Stomach smooth muscle (tissue), 2 donors: ENCODE data around the gene ZFYVE9.

ENCODE experiments used
- H3K27ac ChIP-seq: one replicate; pipeline ENCODE4 v1.7.0; 2013; ENCODE audit warnings: mild to moderate bottlenecking, low read length, inconsistent platforms
- H3K27me3 ChIP-seq, 2 donors: one replicate each; pipeline ENCODE4 v1.7.0; 2013; ENCODE audit warnings: low read length in 2 of 2; ENCODE audit not compliant: insufficient read depth in 2 of 2, control insufficient read depth in 1 of 2
- H3K36me3 ChIP-seq, 2 donors: one replicate each; pipeline ENCODE4 v1.7.0; 2013; ENCODE audit warnings: low read length in 2 of 2; ENCODE audit not compliant: control insufficient read depth in 2 of 2, insufficient read depth in 2 of 2
- H3K4me1 ChIP-seq: one replicate; pipeline ENCODE4 v1.7.0; 2013; ENCODE audit warnings: low read length; ENCODE audit not compliant: control insufficient read depth, insufficient read depth
- H3K4me3 ChIP-seq, 2 donors: one replicate each; pipeline ENCODE4 v1.7.0; 2013; ENCODE audit warnings: low read length in 2 of 2
- H3K9ac ChIP-seq, 2 donors: one replicate each; pipeline ENCODE4 v1.7.0; 2013; ENCODE audit warnings: low read length in 2 of 2, mild to moderate bottlenecking in 1 of 2
- H3K9me3 ChIP-seq, 2 donors: one replicate each; pipeline ENCODE4 v1.7.0; 2013; ENCODE audit warnings: low read length in 2 of 2; ENCODE audit not compliant: control insufficient read depth in 2 of 2
- donor health status: healthy.
- donor health status: Pancreatic carcinoma.

Gene ZFYVE9

GRCh38 chr1:52357397-52357796 lies 215.5 kb downstream of the ZFYVE9 start:
- peaks cover 88 to 92% of the 10 kb centered on the region in 2 donors for H3K36me3 ChIP-seq
- H3K4me3 ChIP-seq = no peak overlapping the region

GRCh38 chr1:52358851-52359497 lies 217.1 kb downstream of the ZFYVE9 start:
- Histone ChIP-seq H3K27me3 (no peaks in the 10 kb centered on the region), H3K4me3 (no peak overlapping the region), H3K27ac (no peak overlapping the region), H3K9ac (no peak overlapping the region), H3K9me3 (no peaks in the 10 kb centered on the region), H3K4me1 (peaks cover under 1% of the 10 kb centered on the region), H3K36me3 (peaks cover 80 to 85% of the 10 kb centered on the region in 2 donors)

More at GRCh38 chr1:52357397-52357796, 215.5 kb downstream of the ZFYVE9 start:
- H3K27ac ChIP-seq = no peak overlapping the region
- H3K9me3 ChIP-seq = no peaks in the 10 kb centered on the region
- no peaks in the 10 kb centered on the region for H3K27me3 ChIP-seq
- H3K9ac ChIP-seq = peak overlapping the region in 1 of 2 donors; percentile 29
- H3K4me1 ChIP-seq = no peaks in the 10 kb centered on the region

- Histone ChIP-seq H3K9me3 (no peaks in the 10 kb centered on the region), H3K4me3 (no peak overlapping the region), H3K4me1 (peaks cover 10% of the 10 kb centered on the region), H3K36me3 (peaks cover 71 to 76% of the 10 kb centered on the region in 2 donors), H3K9ac (no peak overlapping the region), H3K27ac (no peak overlapping the region), H3K27me3 (no peaks in the 10 kb centered on the region)
These were observed 218.0 kb downstream of the ZFYVE9 start for GRCh38 chr1:52359676-52360594.

DNA sequence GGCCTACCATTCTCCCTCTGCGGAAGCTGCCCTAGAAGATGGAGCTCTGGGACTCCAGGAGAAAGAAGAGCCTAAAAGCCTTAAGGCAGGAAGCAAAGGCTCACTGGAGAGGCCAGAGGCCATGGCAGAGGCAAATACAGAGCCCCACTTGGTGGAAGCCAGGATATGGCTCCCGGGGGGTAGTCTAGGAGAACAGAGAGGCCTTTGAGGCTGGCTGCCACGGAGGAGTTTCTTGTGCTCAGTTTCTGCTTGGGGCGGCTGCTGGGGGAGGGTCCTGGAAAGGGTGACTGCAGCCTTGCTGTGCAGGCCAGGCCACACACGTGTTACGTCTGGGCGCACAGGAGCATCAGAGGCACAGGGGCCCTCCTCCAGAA lies 218.7 kb downstream of the ZFYVE9 start:
- Histone ChIP-seq H3K27ac (no peak overlapping the region), H3K36me3 (peaks cover 65 to 70% of the 10 kb centered on the region in 2 donors), H3K9ac (no peak overlapping the region), H3K27me3 (no peaks in the 10 kb centered on the region), H3K9me3 (no peaks in the 10 kb centered on the region), H3K4me3 (no peak overlapping the region), H3K4me1 (peaks cover 16% of the 10 kb centered on the region)

DNA sequence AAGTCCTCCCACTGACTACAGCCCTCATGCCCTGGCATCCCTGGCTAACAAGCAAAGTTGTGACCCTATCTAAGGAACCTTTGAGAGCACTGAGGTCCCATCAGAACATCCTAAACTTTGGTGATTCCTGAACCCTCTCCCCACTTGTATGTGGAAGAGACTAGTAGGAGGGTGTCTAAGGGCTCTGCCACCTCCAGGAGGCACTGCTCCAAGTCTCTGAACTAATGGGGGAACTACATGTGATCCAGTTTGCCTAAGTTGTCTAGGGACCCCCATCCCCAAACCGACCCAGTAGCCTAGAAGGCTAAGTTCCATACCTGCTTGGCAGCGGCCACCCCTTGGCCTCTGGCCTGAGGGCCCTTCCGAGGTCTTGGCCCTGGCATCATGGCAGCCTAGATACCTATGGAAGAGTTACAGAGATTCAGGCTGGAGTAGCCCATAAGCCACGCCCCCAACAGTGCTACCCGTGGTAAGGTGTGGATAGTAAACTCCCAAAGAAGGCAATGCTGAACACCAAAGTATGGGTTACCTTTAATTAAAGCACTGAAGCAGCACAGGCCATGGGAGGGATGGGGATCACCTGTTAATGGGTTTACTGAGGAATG lies 222.4 kb downstream of the ZFYVE9 start:
- Histone ChIP-seq H3K4me3 (peak overlapping the region; percentile 86 to 97), H3K27me3 (no peaks in the 10 kb centered on the region), H3K9ac (peak overlapping the region; percentile 36 to 95), H3K9me3 (no peaks in the 10 kb centered on the region), H3K36me3 (peaks cover 28 to 33% of the 10 kb centered on the region in 2 donors), H3K4me1 (peaks cover 22% of the 10 kb centered on the region), H3K27ac (peak overlapping the region; percentile 82)

DNA sequence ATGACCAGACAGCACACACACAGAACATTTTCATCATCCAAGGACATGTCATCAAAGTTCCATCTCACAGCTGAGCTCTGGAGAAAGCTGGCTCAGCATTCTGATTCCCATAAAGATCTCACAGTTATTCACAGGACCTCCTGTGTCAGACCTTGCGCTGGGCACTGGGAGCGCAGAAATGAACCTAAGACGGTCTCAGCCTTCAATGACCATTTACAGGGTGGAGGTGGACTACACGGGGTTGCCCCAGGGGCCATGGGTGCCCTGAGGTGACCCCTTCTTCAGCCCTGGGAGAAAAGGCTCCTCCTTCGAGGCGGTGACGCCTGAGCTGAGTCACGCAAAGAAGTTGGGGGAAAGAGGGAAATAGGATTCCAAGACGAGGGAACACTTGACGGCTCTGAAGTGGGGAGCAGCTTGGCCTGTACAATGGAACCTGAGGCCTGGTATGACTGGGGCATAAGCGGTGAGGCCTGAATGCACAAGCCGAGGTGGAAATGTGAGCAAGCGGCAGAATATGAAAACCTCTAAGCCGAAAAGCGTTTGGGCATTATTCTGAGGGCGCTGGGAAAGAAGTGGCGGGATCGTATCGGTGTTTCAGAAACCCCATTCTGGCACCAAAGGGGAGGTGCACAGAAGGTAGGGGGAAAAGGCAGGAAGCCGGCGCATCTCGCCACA lies 223.3 kb downstream of the ZFYVE9 start:
- Histone ChIP-seq H3K27me3 (no peaks in the 10 kb centered on the region), H3K36me3 (peaks cover 19 to 25% of the 10 kb centered on the region in 2 donors), H3K27ac (peak overlapping the region; percentile 82), H3K9me3 (no peaks in the 10 kb centered on the region), H3K4me1 (peaks cover 22% of the 10 kb centered on the region), H3K4me3 (peak overlapping the region; percentile 86 to 97), H3K9ac (peak overlapping the region; percentile 93 to 95)

DNA sequence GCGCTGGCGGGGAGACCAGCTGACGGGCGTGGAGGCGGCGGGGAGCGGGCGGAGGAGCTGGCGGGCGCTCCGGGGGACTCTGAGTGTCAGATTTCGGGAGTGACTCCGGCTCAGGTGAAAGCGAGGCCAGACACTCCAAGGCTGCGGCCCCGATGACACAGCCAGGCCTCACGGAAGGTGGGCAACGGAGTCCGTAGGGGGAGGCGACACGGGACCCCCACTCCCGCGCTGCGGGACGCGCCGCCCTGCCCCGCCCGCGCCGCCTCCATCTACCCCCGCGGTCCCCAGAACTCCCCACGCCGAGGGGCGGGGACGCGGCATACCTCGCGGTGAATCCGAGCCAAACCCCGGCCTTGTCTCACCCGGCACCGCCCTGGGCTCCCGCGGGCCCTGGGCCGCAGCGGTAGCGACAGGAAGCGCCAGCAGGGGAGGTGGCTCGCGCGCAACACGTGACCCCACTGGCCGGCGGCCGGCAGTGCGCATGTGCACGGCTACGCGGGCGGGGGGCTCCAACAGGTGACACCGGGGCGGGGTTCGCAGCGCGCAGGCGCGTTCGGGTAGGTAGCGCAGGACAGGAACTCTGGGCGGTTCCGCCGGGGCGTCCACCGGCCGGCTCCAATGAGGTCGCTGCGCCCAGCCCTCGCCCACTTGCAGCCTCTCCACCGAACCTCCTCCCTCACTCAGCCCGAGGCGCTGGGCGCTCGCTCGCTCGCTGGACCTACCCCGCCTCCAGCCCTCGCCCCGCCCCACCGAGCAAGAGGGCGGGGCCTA lies 224.0 kb downstream of the ZFYVE9 start, which contains the start of gene CC2D1B:
TSS of gene CC2D1B (minus strand) at position 460 of the 771 bp plus-strand sequence. CDS start 1,585 bp downstream, outside the sequence.
- Histone ChIP-seq H3K9me3 (no peaks in the 10 kb centered on the region), H3K4me3 (peak within 1 kb of the TSS; percentile 86 to 97), H3K27ac (peak within 1 kb of the TSS; percentile 82), H3K4me1 (peaks cover 22% of the 10 kb centered on the region), H3K36me3 (peaks cover 15 to 19% of the 10 kb centered on the region in 2 donors), H3K9ac (peak within 1 kb of the TSS; percentile 93 to 95), H3K27me3 (no peaks in the 10 kb centered on the region)

- no peak overlapping the region for H3K9ac ChIP-seq
- H3K27ac ChIP-seq = no peak overlapping the region
- peak overlapping the region; percentile 86 to 97 for H3K4me3 ChIP-seq
These were observed 224.6 kb downstream of the ZFYVE9 start for GRCh38 chr1:52366517-52366827.

GRCh38 chr1:52367272-52367671 lies 225.4 kb downstream of the ZFYVE9 start:
- peaks cover 3 to 6% of the 10 kb centered on the region in 2 donors for H3K36me3 ChIP-seq
- no peaks in the 10 kb centered on the region for H3K9me3 ChIP-seq
- H3K27me3 ChIP-seq = no peaks in the 10 kb centered on the region
- no peak overlapping the region for H3K4me3 ChIP-seq
- H3K27ac ChIP-seq = no peak overlapping the region
- no peak overlapping the region for H3K9ac ChIP-seq
- H3K4me1 ChIP-seq = peaks cover 22% of the 10 kb centered on the region

More at GRCh38 chr1:52366517-52366827, 224.6 kb downstream of the ZFYVE9 start:
- Histone ChIP-seq H3K4me1 (peaks cover 22% of the 10 kb centered on the region), H3K36me3 (peaks cover 10 to 13% of the 10 kb centered on the region in 2 donors), H3K9me3 (no peaks in the 10 kb centered on the region), H3K27me3 (no peaks in the 10 kb centered on the region)
